Epithelial cell of proximal tubule (primary cell): ENCODE results near the gene WNT7B. TPM values are rescaled to one million over a fixed set of nuclear protein-coding genes. Genes with fewer than 3 reads are reported as not detected.

ENCODE experiments used
- DNase-seq: peaks from one replicate; pipeline ENCODE4 v3.0.0-alpha.2; 2011; ENCODE audit warnings: low read depth
- H3K4me3 ChIP-seq: 2 replicates; pipeline ENCODE4 v1.5.1; 2011; ENCODE audit warnings: low read depth, mild to moderate bottlenecking, low read length
- CTCF ChIP-seq: conservative IDR thresholded peaks from 2 replicates; pipeline ENCODE4 v1.5.1; 2012; ENCODE audit warnings: low read depth, mild to moderate bottlenecking, low read length
- total RNA-seq: library from RNA; depleted of rRNA; stranded (reverse); fragments of >200 nt; gene quantifications from 2 replicates; pipeline ENCODE4 v1.2.3, GENCODE V29; 2015

WNT7B gene
- total RNA-seq, 1 donor from 2014 or later: 30.1 TPM

- H3K4me3 ChIP-seq: no peak overlapping the region
- no peak for DNase-seq
- TF ChIP-seq CTCF: no peak
These were observed 79.2 kb downstream of the WNT7B start for GRCh38 chr22:45897736-45898135.

GRCh38 chr22:45896964-45897538, 79.9 kb downstream of the WNT7B start:
- DNase-seq: no peak
- no peak for TF ChIP-seq CTCF
- H3K4me3 ChIP-seq: no peak overlapping the region

- no peak overlapping the region for H3K4me3 ChIP-seq
- DNase-seq: no peak
These were observed 80.6 kb downstream of the WNT7B start for GRCh38 chr22:45896153-45896951.

GRCh38 chr22:45895436-45896152, 81.4 kb downstream of the WNT7B start:
- DNase-seq: no peak
- TF ChIP-seq CTCF: no peak
- no peak overlapping the region for H3K4me3 ChIP-seq

More at GRCh38 chr22:45896153-45896951, 80.6 kb downstream of the WNT7B start:
- TF ChIP-seq CTCF: no peak

- no peak for DNase-seq
- no peak overlapping the region for H3K4me3 ChIP-seq
- TF ChIP-seq CTCF: no peak
These were observed 83.4 kb downstream of the WNT7B start for GRCh38 chr22:45893516-45893915.

- H3K4me3 ChIP-seq: no peak overlapping the region
- TF ChIP-seq CTCF: no peak
- DNase-seq: no peak
These were observed 84.1 kb downstream of the WNT7B start for GRCh38 chr22:45892681-45893461.
